A673 (cell line): Measurements from ENCODE around the gene TRMO.

Source experiments
- CTCF ChIP-seq: fragments of 300-800, 200-600 bp; sonication (generic); conservative IDR thresholded peaks from 2 replicates; pipeline ENCODE4 v1.5.1; 2017; ENCODE audit warnings: low read depth, mild to moderate bottlenecking, antibody characterized with exemption, low read length, moderate library complexity, mixed read lengths
- EZH2 ChIP-seq: fragments of 200-600 bp; sonication (generic); IDR thresholded peaks from 2 replicates; pipeline ENCODE4 v1.6.1; 2017; ENCODE audit warnings: borderline replicate concordance, low read depth, mild to moderate bottlenecking, mixed read lengths, antibody characterized with exemption, low read length; ENCODE audit not compliant: poor library complexity, severe bottlenecking

GRCh38 chr9:97858826-97859225 lies 63.5 kb downstream of the TRMO start:
- TF ChIP-seq EZH2 (no peak), CTCF (no peak)
